Measurements from ENCODE around the gene NUB1.

DNA sequence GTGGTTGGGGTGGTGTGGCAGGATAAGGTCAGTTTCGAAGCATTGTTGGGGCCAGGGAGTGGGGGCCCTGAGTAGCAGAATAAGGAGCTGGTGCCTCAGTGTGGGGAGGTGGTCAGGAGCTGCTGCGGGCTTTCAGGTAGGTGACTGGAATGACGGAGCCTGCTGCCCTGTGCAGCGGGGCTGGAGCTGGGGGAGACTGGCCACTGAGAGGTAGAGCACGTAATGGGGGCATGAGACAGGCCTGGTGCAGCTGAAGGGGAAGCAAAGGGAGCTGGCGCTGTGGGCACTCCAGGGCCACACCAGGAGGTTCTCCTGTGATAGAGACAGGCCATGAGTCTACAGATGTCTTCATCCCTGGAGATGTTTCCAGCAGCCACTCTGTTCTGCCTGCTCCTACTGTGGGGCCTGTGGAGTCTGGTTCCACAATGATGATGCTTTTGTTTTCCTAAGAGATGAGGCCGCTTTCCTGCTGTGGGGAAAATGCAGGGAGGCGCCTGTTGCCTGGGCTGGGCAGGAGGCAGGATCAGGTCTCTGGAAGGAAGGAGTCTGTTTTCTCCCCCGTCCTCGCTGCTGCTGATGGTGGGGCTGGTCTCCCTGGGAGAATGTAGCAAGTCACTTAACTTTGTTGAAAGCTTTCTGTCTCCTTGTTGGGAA, 31.1 kb downstream of the NUB1 start:
- no peak for TF ChIP-seq SUZ12 (IDR thresholded peaks at IDR 0.05; ENCODE audit: extremely low read depth, insufficient read depth, insufficient read length)
- TF ChIP-seq ZNF274 (IDR thresholded peaks at IDR 0.05; ENCODE audit: low read depth, low read length): no peak
- no peak for TF ChIP-seq YY1 (IDR thresholded peaks at IDR 0.05; ENCODE audit: insufficient read depth, insufficient read length)

Data from NT2/D1 (cell line).